SK-N-SH treated with all-trans-retinoic acid at 6 μM for 48 hours (cell line): ENCODE data around the gene LGI1.

Experiments
- ARNTL ChIP-seq: fragments of 450-650 bp; formaldehyde crosslinking; IDR thresholded peaks from 2 replicates; pipeline ENCODE4 v1.5.0; 2020; ENCODE audit warnings: low read depth, mild to moderate bottlenecking, moderate library complexity, borderline replicate concordance
- ESRRG ChIP-seq: fragments of 250-450 bp; sonication (Bioruptor Pico); IDR thresholded peaks from 2 replicates; pipeline ENCODE4 v1.6.1; 2021; ENCODE audit warnings: mild to moderate bottlenecking
- GLIS3 ChIP-seq: fragments of 250-450 bp; sonication (Bioruptor Pico); IDR thresholded peaks from 2 replicates; pipeline ENCODE4 v1.5.0; 2020; ENCODE audit warnings: mild to moderate bottlenecking, moderate library complexity
- PATZ1 ChIP-seq: fragments of 250-450 bp; sonication (Bioruptor Pico); IDR thresholded peaks from 2 replicates; pipeline ENCODE4 v1.8.0; 2020; ENCODE audit warnings: mild to moderate bottlenecking, moderate library complexity, borderline replicate concordance
- POU6F1 ChIP-seq: fragments of 250-450 bp; sonication (Bioruptor Pico); IDR thresholded peaks from 2 replicates; pipeline ENCODE4 v1.8.0; 2021; ENCODE audit warnings: low read depth, mild to moderate bottlenecking, moderate library complexity, borderline replicate concordance
- RARB ChIP-seq: fragments of 250-450 bp; sonication (Bioruptor Pico); IDR thresholded peaks from 2 replicates; pipeline ENCODE4 v1.8.0; 2021; ENCODE audit warnings: mild to moderate bottlenecking, moderate library complexity
- SNAI2 ChIP-seq: fragments of 250-450 bp; sonication (Bioruptor Pico); IDR thresholded peaks from 2 replicates; pipeline ENCODE4 v1.5.0; 2020; ENCODE audit warnings: mild to moderate bottlenecking, moderate library complexity
- TCF4 ChIP-seq: fragments of 250-450 bp; sonication (Bioruptor Pico); IDR thresholded peaks from 2 replicates; pipeline ENCODE4 v1.8.0; 2021; ENCODE audit warnings: mild to moderate bottlenecking, moderate library complexity, borderline replicate concordance
- ZC3H10 ChIP-seq: fragments of 250-450 bp; sonication (Bioruptor Pico); IDR thresholded peaks from 2 replicates; pipeline ENCODE4 v1.5.1; 2021; ENCODE audit warnings: mild to moderate bottlenecking, moderate library complexity
- ZFP30 ChIP-seq: fragments of 450-650 bp; formaldehyde crosslinking; IDR thresholded peaks from 2 replicates; pipeline ENCODE4 v1.5.0; 2022; ENCODE audit warnings: mild to moderate bottlenecking, moderate library complexity
- ZNF565 ChIP-seq: fragments of 450-650 bp; formaldehyde crosslinking; conservative IDR thresholded peaks from 2 replicates; pipeline ENCODE4 v1.5.0; 2020; ENCODE audit warnings: low read depth, mild to moderate bottlenecking, moderate library complexity
- ZNF70 ChIP-seq: fragments of 450-650 bp; formaldehyde crosslinking; IDR thresholded peaks from 2 replicates; pipeline ENCODE4 v1.5.0; 2020; ENCODE audit warnings: mild to moderate bottlenecking, moderate library complexity
- TF ChIP-seq, protein P1 (sequence below): fragments of 250-450 bp; sonication (Bioruptor Pico); IDR thresholded peaks from 2 replicates; pipeline ENCODE4 v1.5.0; 2020; ENCODE audit warnings: mild to moderate bottlenecking, moderate library complexity

- TF ChIP-seq PATZ1 (CRISPR knock-in tag) (no peak), ZFP30 (no peak), ZNF70 (no peak), ZNF565 (no peak), RARB (no peak), ARNTL (CRISPR knock-in tag) (no peak), ZC3H10 (CRISPR knock-in tag) (no peak), POU6F1 (CRISPR knock-in tag) (no peak), TCF4 (CRISPR knock-in tag) (no peak), SNAI2 (no peak), ESRRG (CRISPR knock-in tag) (no peak), GLIS3 (CRISPR knock-in tag) (no peak)
- TF ChIP-seq, protein P1, sequence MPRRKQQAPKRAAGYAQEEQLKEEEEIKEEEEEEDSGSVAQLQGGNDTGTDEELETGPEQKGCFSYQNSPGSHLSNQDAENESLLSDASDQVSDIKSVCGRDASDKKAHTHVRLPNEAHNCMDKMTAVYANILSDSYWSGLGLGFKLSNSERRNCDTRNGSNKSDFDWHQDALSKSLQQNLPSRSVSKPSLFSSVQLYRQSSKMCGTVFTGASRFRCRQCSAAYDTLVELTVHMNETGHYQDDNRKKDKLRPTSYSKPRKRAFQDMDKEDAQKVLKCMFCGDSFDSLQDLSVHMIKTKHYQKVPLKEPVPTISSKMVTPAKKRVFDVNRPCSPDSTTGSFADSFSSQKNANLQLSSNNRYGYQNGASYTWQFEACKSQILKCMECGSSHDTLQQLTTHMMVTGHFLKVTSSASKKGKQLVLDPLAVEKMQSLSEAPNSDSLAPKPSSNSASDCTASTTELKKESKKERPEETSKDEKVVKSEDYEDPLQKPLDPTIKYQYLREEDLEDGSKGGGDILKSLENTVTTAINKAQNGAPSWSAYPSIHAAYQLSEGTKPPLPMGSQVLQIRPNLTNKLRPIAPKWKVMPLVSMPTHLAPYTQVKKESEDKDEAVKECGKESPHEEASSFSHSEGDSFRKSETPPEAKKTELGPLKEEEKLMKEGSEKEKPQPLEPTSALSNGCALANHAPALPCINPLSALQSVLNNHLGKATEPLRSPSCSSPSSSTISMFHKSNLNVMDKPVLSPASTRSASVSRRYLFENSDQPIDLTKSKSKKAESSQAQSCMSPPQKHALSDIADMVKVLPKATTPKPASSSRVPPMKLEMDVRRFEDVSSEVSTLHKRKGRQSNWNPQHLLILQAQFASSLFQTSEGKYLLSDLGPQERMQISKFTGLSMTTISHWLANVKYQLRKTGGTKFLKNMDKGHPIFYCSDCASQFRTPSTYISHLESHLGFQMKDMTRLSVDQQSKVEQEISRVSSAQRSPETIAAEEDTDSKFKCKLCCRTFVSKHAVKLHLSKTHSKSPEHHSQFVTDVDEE (CRISPR knock-in tag) = no peak
These were observed 60.4 kb downstream of the LGI1 start for GRCh38 chr10:93818086-93818485.
